HEK293 (cell line): ENCODE results near the gene MAPK11.

Experiments used
- CTCF ChIA-PET: fragments of 350-600 bp; formaldehyde crosslinking; extraction: SDS; loops from one replicate; lab custom pipeline; 2021; ENCODE audit warnings: antibody characterized with exemption; lab: Yijun Ruan, JAX
- POLR2A ChIA-PET: fragments of 300-600 bp; formaldehyde crosslinking; extraction: SDS; loops from one replicate; lab custom pipeline; 2020; ENCODE audit warnings: antibody characterized with exemption, inconsistent platforms; lab: Yijun Ruan, JAX
- H3K27ac ChIP-seq: fragments of 200-500 bp; sonication (Bioruptor generic); 2 replicates; pipeline ENCODE4 v1.5.1; 2014; ENCODE audit warnings: low read depth, low read length, control low read depth, inconsistent platforms; ENCODE audit errors: extremely low read depth
- H3K36me3 ChIP-seq, 2 experiments: fragments of 200-500 bp in 1 of 2; sonication (Bioruptor generic) in 1 of 2; 1 replicate in 1 of 2; 2 replicates in 1 of 2; pipeline ENCODE4 v1.5.1; 2014 to 2017; ENCODE audit warnings: inconsistent platforms in 2 of 2, low read length in 2 of 2; ENCODE audit not compliant: control insufficient read depth in 2 of 2, insufficient read depth in 1 of 2
- H3K4me1 ChIP-seq: fragments of 200-500 bp; sonication (Bioruptor generic); 2 replicates; pipeline ENCODE4 v1.5.1; 2014; ENCODE audit warnings: mild to moderate bottlenecking, low read length, inconsistent platforms; ENCODE audit not compliant: control insufficient read depth, insufficient read depth
- H3K4me3 ChIP-seq: 2 replicates; pipeline ENCODE4 v1.5.1; 2011; ENCODE audit warnings: low read depth, mild to moderate bottlenecking, control low read depth, low read length, moderate library complexity
- H3K9me3 ChIP-seq: fragments of 200-500 bp; sonication (Bioruptor generic); 2 replicates; pipeline ENCODE4 v1.5.1; 2014; ENCODE audit warnings: low read depth, low read length, inconsistent platforms; ENCODE audit not compliant: control insufficient read depth, insufficient read depth
- KLF8 ChIP-seq: fragments of 450-650 bp; formaldehyde crosslinking; IDR thresholded peaks from 2 replicates; pipeline ENCODE4 v1.5.1; 2016; ENCODE audit warnings: missing biosample characterization, missing genetic modification characterization
- MYNN ChIP-seq: fragments of 450-650 bp; formaldehyde crosslinking; IDR thresholded peaks from 2 replicates; pipeline ENCODE4 v1.5.1; 2016; ENCODE audit warnings: missing biosample characterization, missing genetic modification characterization, borderline replicate concordance
- RBAK ChIP-seq: fragments of 450-650 bp; formaldehyde crosslinking; IDR thresholded peaks from 2 replicates; pipeline ENCODE4 v1.5.1; 2016; ENCODE audit warnings: missing biosample characterization, missing genetic modification characterization
- ZNF175 ChIP-seq: fragments of 450-650 bp; formaldehyde crosslinking; IDR thresholded peaks from 2 replicates; pipeline ENCODE4 v1.5.1; 2016; ENCODE audit warnings: missing biosample characterization, missing genetic modification characterization
- ZNF433 ChIP-seq: fragments of 450-650 bp; formaldehyde crosslinking; IDR thresholded peaks from 2 replicates; pipeline ENCODE4 v1.5.1; 2016; ENCODE audit warnings: missing biosample characterization, missing genetic modification characterization, low read depth
- ZNF473 ChIP-seq: fragments of 450-650 bp; formaldehyde crosslinking; IDR thresholded peaks from 2 replicates; pipeline ENCODE4 v1.5.1; 2017; ENCODE audit warnings: missing biosample characterization, missing genetic modification characterization
- ZNF48 ChIP-seq: fragments of 450-650 bp; formaldehyde crosslinking; IDR thresholded peaks from 2 replicates; pipeline ENCODE4 v1.5.1; 2016; ENCODE audit warnings: missing biosample characterization, missing genetic modification characterization
- ZNF624 ChIP-seq: fragments of 450-650 bp; formaldehyde crosslinking; IDR thresholded peaks from 2 replicates; pipeline ENCODE4 v1.5.1; 2017; ENCODE audit warnings: missing biosample characterization, missing genetic modification characterization
- ZNF654 ChIP-seq: fragments of 450-650 bp; formaldehyde crosslinking; IDR thresholded peaks from 2 replicates; pipeline ENCODE4 v1.5.1; 2016; ENCODE audit warnings: low read depth, missing biosample characterization, missing genetic modification characterization
- ZNF660 ChIP-seq: fragments of 450-650 bp; IDR thresholded peaks from 2 replicates; pipeline ENCODE4 v1.5.1; 2018; ENCODE audit warnings: missing biosample characterization, mild to moderate bottlenecking, missing genetic modification characterization
- ZNF768 ChIP-seq: fragments of 450-650 bp; formaldehyde crosslinking; IDR thresholded peaks from 2 replicates; pipeline ENCODE4 v1.5.1; 2018; ENCODE audit warnings: missing biosample characterization, mild to moderate bottlenecking, missing genetic modification characterization
- TF ChIP-seq, protein P1 (sequence below): fragments of 450-650 bp; formaldehyde crosslinking; IDR thresholded peaks from 2 replicates; pipeline ENCODE4 v1.5.1; 2016; ENCODE audit warnings: missing biosample characterization, missing genetic modification characterization
- TF ChIP-seq, protein P2 (sequence below): fragments of 450-650 bp; formaldehyde crosslinking; IDR thresholded peaks from 2 replicates; pipeline ENCODE4 v1.5.1; 2016; ENCODE audit warnings: missing biosample characterization, missing genetic modification characterization
- TF ChIP-seq, protein P3 (sequence below): fragments of 450-650 bp; IDR thresholded peaks from 2 replicates; pipeline ENCODE4 v1.5.1; 2018; ENCODE audit warnings: missing biosample characterization, missing genetic modification characterization
- TF ChIP-seq, protein P4 (sequence below): fragments of 450-650 bp; formaldehyde crosslinking; IDR thresholded peaks from 2 replicates; pipeline ENCODE4 v1.5.1; 2016; ENCODE audit warnings: missing biosample characterization, missing genetic modification characterization, borderline replicate concordance
- TF ChIP-seq, protein P5 (sequence below): fragments of 450-650 bp; formaldehyde crosslinking; IDR thresholded peaks from 2 replicates; pipeline ENCODE4 v1.5.1; 2016; ENCODE audit warnings: missing biosample characterization, missing genetic modification characterization
- TF ChIP-seq, protein P6 (sequence below): fragments of 450-650 bp; formaldehyde crosslinking; IDR thresholded peaks from 2 replicates; pipeline ENCODE4 v1.5.1; 2016; ENCODE audit warnings: missing biosample characterization, missing genetic modification characterization

The MAPK11 gene

DNA sequence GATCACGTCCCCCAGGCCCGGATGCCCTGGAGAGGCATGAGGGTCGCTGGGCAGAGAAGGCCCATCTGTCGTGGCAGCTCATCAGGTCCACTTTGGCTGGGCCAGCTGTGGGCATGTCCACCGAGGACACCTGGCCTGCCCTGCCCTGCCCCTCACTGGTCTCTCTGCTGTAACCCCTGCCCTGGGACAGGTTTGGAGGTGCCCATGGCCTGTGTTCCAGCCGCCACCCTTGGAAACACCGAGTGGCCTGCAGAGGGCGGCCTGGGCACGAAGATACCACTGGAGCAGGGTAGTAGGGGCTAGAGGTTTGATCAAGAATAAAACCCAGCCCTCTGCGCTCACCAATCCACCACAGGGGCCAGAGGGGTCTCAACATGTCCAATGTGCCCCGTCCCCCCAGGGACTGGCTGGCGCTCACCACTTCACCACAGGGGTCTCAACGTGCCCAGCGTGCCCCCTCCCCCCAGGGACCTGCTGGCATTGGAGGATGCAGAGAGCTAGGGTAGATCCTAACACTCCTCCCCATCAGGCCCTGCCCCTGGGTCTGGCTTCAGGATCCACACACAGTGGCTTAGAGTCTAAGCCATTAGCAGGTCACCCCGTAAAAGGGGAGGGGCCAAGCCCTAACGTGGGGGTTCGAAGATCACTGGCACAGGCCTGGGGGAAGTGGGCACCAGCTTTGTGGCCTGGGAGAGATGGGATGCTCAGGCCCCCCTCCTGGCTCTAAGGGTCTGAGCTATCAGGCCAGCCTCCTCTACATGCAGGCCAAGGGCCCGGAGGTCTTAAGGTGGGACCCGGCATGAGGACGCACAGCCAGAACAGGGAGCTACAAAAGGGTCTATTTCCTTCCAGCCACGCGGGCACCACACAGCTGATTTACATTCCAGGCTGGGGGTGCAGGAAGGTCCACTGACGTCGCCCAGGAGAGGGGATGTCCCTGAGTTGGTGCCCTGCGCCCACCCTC is 17.8 kb downstream of the MAPK11 start (continued):
- TF ChIP-seq, protein P1, sequence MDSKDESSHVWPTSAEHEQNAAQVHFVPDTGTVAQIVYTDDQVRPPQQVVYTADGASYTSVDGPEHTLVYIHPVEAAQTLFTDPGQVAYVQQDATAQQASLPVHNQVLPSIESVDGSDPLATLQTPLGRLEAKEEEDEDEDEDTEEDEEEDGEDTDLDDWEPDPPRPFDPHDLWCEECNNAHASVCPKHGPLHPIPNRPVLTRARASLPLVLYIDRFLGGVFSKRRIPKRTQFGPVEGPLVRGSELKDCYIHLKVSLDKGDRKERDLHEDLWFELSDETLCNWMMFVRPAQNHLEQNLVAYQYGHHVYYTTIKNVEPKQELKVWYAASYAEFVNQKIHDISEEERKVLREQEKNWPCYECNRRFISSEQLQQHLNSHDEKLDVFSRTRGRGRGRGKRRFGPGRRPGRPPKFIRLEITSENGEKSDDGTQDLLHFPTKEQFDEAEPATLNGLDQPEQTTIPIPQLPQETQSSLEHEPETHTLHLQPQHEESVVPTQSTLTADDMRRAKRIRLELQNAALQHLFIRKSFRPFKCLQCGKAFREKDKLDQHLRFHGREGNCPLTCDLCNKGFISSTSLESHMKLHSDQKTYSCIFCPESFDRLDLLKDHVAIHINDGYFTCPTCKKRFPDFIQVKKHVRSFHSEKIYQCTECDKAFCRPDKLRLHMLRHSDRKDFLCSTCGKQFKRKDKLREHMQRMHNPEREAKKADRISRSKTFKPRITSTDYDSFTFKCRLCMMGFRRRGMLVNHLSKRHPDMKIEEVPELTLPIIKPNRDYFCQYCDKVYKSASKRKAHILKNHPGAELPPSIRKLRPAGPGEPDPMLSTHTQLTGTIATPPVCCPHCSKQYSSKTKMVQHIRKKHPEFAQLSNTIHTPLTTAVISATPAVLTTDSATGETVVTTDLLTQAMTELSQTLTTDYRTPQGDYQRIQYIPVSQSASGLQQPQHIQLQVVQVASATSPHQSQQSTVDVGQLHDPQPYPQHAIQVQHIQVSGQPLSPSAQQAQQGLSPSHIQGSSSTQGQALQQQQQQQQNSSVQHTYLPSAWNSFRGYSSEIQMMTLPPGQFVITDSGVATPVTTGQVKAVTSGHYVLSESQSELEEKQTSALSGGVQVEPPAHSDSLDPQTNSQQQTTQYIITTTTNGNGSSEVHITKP (tag by site-specific recombination): peak; percentile 99
- TF ChIP-seq ZNF175 (tag by site-specific recombination): no peak
- no peak for TF ChIP-seq RBAK
- TF ChIP-seq, protein P2, sequence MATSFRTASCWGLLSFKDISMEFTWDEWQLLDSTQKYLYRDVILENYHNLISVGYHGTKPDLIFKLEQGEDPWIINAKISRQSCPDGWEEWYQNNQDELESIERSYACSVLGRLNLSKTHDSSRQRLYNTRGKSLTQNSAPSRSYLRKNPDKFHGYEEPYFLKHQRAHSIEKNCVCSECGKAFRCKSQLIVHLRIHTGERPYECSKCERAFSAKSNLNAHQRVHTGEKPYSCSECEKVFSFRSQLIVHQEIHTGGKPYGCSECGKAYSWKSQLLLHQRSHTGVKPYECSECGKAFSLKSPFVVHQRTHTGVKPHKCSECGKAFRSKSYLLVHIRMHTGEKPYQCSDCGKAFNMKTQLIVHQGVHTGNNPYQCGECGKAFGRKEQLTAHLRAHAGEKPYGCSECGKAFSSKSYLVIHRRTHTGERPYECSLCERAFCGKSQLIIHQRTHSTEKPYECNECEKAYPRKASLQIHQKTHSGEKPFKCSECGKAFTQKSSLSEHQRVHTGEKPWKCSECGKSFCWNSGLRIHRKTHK: no peak
- peak; percentile 48; the same call in 1 of the 2 replicates for TF ChIP-seq ZNF654 (tag by site-specific recombination)
- no peak for TF ChIP-seq ZNF473 (tag by site-specific recombination)
- TF ChIP-seq, protein P3, sequence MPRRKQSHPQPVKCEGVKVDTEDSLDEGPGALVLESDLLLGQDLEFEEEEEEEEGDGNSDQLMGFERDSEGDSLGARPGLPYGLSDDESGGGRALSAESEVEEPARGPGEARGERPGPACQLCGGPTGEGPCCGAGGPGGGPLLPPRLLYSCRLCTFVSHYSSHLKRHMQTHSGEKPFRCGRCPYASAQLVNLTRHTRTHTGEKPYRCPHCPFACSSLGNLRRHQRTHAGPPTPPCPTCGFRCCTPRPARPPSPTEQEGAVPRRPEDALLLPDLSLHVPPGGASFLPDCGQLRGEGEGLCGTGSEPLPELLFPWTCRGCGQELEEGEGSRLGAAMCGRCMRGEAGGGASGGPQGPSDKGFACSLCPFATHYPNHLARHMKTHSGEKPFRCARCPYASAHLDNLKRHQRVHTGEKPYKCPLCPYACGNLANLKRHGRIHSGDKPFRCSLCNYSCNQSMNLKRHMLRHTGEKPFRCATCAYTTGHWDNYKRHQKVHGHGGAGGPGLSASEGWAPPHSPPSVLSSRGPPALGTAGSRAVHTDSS: no peak
- TF ChIP-seq KLF8 (tag by site-specific recombination): peak; percentile 48; the same call in 1 of the 2 replicates
- TF ChIP-seq, protein P4, sequence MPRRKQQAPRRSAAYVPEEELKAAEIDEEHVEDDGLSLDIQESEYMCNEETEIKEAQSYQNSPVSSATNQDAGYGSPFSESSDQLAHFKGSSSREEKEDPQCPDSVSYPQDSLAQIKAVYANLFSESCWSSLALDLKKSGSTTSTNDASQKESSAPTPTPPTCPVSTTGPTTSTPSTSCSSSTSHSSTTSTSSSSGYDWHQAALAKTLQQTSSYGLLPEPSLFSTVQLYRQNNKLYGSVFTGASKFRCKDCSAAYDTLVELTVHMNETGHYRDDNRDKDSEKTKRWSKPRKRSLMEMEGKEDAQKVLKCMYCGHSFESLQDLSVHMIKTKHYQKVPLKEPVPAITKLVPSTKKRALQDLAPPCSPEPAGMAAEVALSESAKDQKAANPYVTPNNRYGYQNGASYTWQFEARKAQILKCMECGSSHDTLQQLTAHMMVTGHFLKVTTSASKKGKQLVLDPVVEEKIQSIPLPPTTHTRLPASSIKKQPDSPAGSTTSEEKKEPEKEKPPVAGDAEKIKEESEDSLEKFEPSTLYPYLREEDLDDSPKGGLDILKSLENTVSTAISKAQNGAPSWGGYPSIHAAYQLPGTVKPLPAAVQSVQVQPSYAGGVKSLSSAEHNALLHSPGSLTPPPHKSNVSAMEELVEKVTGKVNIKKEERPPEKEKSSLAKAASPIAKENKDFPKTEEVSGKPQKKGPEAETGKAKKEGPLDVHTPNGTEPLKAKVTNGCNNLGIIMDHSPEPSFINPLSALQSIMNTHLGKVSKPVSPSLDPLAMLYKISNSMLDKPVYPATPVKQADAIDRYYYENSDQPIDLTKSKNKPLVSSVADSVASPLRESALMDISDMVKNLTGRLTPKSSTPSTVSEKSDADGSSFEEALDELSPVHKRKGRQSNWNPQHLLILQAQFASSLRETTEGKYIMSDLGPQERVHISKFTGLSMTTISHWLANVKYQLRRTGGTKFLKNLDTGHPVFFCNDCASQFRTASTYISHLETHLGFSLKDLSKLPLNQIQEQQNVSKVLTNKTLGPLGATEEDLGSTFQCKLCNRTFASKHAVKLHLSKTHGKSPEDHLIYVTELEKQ: no peak
- TF ChIP-seq, all 188 proteins: peak for 14

DNA sequence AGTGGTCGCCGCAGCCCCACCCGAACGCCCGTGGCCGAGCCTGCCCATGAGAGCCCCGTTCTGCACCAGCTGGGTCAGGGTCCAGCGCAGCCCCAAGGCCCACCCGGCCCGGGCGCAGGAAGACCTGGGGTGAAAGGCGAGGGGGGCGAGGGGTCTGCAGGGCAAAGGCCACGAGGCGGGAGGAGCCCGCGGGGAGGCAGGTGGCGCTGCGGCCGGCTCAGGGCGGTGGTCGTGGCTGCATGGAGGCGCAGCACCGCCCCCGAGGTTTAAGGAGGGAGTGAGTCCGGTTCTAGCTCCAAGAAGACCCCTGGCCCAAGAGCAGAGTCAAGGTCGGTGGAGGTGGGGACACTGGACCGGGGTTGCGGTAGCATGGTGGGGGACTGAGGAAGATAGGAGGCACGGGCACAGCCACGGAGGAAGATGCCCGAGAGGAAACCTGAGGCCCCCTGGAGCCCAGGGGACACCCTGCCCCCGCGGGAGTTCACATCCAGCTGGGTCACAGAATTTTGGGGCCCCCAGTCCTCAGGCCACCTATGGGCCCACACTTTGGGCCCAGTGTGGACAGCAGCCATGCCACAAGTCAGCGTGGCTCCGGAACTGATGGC is 18.6 kb downstream of the MAPK11 start:
- H3K4me3 ChIP-seq: peak overlapping the region; percentile 55
- H3K4me1 ChIP-seq: peaks cover 9% of the 10 kb centered on the region
- no peaks in the 10 kb centered on the region for H3K9me3 ChIP-seq
- ChIA-PET CTCF (interaction anchor here (0.6 to 2.6 kb wide), 15 partner anchors 9 to 322 kb away, joined by 3 to 24 read pairs (median 6); partner anchors contain the start of gene MAPK12), POLR2A (interaction anchor here (0.5 to 2.2 kb wide), 14 partner anchors 9 to 289 kb away, joined by 4 to 20 read pairs (median 6); partner anchors contain the start of genes LMF2, MAPK12, NCAPH2 and PLXNB2)
- no peak overlapping the region for H3K27ac ChIP-seq
- H3K36me3 ChIP-seq: peaks cover 8 to 80% of the 10 kb centered on the region in 2 experiments; a peak in 2 of 3 replicates
- TF ChIP-seq, protein P5, sequence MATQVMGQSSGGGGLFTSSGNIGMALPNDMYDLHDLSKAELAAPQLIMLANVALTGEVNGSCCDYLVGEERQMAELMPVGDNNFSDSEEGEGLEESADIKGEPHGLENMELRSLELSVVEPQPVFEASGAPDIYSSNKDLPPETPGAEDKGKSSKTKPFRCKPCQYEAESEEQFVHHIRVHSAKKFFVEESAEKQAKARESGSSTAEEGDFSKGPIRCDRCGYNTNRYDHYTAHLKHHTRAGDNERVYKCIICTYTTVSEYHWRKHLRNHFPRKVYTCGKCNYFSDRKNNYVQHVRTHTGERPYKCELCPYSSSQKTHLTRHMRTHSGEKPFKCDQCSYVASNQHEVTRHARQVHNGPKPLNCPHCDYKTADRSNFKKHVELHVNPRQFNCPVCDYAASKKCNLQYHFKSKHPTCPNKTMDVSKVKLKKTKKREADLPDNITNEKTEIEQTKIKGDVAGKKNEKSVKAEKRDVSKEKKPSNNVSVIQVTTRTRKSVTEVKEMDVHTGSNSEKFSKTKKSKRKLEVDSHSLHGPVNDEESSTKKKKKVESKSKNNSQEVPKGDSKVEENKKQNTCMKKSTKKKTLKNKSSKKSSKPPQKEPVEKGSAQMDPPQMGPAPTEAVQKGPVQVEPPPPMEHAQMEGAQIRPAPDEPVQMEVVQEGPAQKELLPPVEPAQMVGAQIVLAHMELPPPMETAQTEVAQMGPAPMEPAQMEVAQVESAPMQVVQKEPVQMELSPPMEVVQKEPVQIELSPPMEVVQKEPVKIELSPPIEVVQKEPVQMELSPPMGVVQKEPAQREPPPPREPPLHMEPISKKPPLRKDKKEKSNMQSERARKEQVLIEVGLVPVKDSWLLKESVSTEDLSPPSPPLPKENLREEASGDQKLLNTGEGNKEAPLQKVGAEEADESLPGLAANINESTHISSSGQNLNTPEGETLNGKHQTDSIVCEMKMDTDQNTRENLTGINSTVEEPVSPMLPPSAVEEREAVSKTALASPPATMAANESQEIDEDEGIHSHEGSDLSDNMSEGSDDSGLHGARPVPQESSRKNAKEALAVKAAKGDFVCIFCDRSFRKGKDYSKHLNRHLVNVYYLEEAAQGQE (tag by site-specific recombination): no peak
- TF ChIP-seq ZNF48 (tag by site-specific recombination) (no peak), ZNF768 (tag by site-specific recombination) (no peak), ZNF624 (tag by site-specific recombination) (no peak), ZNF433 (no peak), MYNN (tag by site-specific recombination) (no peak), ZNF660 (tag by site-specific recombination) (no peak), ZNF654 (tag by site-specific recombination) (no peak)
- TF ChIP-seq, protein P6, sequence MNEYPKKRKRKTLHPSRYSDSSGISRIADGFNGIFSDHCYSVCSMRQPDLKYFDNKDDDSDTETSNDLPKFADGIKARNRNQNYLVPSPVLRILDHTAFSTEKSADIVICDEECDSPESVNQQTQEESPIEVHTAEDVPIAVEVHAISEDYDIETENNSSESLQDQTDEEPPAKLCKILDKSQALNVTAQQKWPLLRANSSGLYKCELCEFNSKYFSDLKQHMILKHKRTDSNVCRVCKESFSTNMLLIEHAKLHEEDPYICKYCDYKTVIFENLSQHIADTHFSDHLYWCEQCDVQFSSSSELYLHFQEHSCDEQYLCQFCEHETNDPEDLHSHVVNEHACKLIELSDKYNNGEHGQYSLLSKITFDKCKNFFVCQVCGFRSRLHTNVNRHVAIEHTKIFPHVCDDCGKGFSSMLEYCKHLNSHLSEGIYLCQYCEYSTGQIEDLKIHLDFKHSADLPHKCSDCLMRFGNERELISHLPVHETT (tag by site-specific recombination): no peak
